Esophagus (tissue), 2 donors: Measurements from ENCODE around the gene SRRM5. TPM values are rescaled to one million over a fixed set of nuclear protein-coding genes. Genes with fewer than 3 reads are reported as not detected.
"Not testable (repeated sequence)": the region's sequence is repeated elsewhere in the genome, so short reads cannot be mapped to it uniquely, and the experiment has no call there.

Experiments
- H3K27ac ChIP-seq, 2 donors: one replicate each; pipeline ENCODE4 v1.5.1; 2013; ENCODE audit warnings: low read depth in 2 of 2, mild to moderate bottlenecking in 2 of 2, inconsistent platforms in 1 of 2, low read length in 1 of 2, moderate library complexity in 1 of 2
- H3K27me3 ChIP-seq, 2 donors: one replicate each; pipeline ENCODE4 v1.6.1; 2013; ENCODE audit warnings: low read length in 2 of 2, control low read depth in 1 of 2, mild to moderate bottlenecking in 1 of 2; ENCODE audit not compliant: insufficient read depth in 2 of 2, control insufficient read depth in 1 of 2
- H3K36me3 ChIP-seq, 2 donors: one replicate each; pipeline ENCODE4 v1.6.1; 2013; ENCODE audit warnings: low read length in 1 of 2; ENCODE audit not compliant: control insufficient read depth in 2 of 2, insufficient read depth in 2 of 2
- H3K4me1 ChIP-seq, 2 donors: one replicate each; pipeline ENCODE4 v1.6.1; 2013; ENCODE audit warnings: low read length in 1 of 2; ENCODE audit not compliant: control insufficient read depth in 2 of 2, insufficient read depth in 2 of 2
- H3K4me3 ChIP-seq, 2 donors: one replicate each; pipeline ENCODE4 v1.5.1; 2013; ENCODE audit warnings: low read length in 2 of 2, mild to moderate bottlenecking in 2 of 2, low read depth in 1 of 2, moderate library complexity in 1 of 2
- H3K9me3 ChIP-seq, 2 donors: one replicate each; pipeline ENCODE4 v1.6.1; 2013; ENCODE audit warnings: mild to moderate bottlenecking in 2 of 2, low read depth in 1 of 2, low read length in 1 of 2, moderate library complexity in 1 of 2; ENCODE audit not compliant: control insufficient read depth in 2 of 2, insufficient read depth in 1 of 2
- WGBS, 2 donors: extraction: QIAGEN DNeasy Blood & Tissue Kit; methylation state at CpG; one replicate each; pipeline ENCODE4 v1.1.7; 2013; 5-methylcytosine and 5-hydroxymethylcytosine counted together
- polyA plus RNA-seq, 2 donors: library from polyadenylated mRNA; stranded (reverse); fragments of 200-250 nt; gene quantifications; one replicate each; pipeline ENCODE4 v1.2.3, GENCODE V29; 2013
- donor health status: healthy with polysubstance abuse.
- donor health status: Bipolar disorder and iron deficiency.

SRRM5 gene
- polyA plus RNA-seq, 2 donors, result 0.14 to 0.71 TPM

DNA sequence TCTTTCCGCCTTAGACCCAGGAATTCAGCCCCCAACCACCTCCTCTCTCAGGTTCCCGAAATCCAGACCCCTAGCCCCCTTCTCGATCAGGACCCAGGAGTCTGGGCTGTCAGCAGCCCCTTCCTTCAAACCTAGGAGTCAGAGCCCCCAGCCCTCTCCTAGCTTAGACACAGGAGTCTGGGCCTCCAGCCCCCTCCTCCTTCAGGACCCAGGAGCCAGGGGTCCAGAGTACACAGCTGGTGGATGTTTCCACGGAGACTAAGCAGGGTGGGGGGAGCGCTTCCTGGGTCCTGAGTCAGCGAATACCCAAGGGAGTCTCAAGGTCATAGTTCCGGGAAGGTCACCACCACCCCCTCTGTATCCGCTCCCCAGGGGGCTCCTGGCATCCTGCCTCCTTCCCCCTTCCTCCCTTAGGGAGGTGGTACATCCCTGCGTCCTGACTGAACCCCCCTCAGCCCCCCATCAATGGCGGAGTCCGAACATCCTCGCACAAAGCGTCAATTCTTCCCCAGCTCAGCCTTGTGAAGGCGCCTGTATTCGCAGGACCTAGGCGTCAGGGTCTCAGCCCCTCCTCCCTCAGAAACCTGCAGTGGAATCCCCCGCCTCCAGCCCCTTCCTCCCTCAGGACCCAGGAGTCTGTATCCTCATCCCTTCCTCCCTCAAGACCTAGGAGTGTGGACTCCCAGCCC, 23.1 kb downstream of the SRRM5 start:
- H3K27ac ChIP-seq, result peak overlapping the region in 1 of 2 donors; percentile 7
- no peaks in the 10 kb centered on the region for H3K27me3 ChIP-seq
- WGBS, 2 donors, result 30 to 35% methylated on average over 17 of the region's 17 CpGs

DNA sequence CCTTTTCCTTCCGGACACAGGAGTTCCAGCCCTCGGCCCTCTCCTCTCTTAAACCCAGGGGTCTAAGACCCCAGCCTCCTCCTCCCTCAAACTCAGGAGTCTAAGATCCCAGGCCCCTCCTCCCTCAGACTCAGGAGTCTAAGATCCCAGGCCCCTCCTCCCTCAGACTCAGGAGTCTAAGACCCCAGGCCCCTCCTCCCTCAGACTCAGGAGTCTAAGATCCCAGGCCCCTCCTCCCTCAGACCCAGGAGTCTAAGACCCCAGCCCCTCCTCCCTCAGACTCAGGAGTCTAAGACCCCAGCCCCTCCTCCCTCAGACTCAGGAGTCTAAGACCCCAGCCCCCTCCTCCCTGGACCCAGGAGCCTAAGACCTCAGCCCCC, 23.7 kb downstream of the SRRM5 start:
- 50 to 62% methylated on average over 2 of the region's 2 CpGs for WGBS, 2 donors
- H3K27ac ChIP-seq, H3K36me3 ChIP-seq, H3K4me3 ChIP-seq, H3K27me3 ChIP-seq, H3K9me3 ChIP-seq: not testable (repeated sequence)
- peaks cover 13 to 15% of the 10 kb centered on the region in 2 donors for H3K4me1 ChIP-seq

More for the DNA sequence above, 23.1 kb downstream of the SRRM5 start:
- no peaks in the 10 kb centered on the region for H3K9me3 ChIP-seq
- peaks cover 9 to 10% of the 10 kb centered on the region in 2 donors for H3K4me1 ChIP-seq
- H3K36me3 ChIP-seq, result no peaks in the 10 kb centered on the region
- no peak overlapping the region for H3K4me3 ChIP-seq

DNA sequence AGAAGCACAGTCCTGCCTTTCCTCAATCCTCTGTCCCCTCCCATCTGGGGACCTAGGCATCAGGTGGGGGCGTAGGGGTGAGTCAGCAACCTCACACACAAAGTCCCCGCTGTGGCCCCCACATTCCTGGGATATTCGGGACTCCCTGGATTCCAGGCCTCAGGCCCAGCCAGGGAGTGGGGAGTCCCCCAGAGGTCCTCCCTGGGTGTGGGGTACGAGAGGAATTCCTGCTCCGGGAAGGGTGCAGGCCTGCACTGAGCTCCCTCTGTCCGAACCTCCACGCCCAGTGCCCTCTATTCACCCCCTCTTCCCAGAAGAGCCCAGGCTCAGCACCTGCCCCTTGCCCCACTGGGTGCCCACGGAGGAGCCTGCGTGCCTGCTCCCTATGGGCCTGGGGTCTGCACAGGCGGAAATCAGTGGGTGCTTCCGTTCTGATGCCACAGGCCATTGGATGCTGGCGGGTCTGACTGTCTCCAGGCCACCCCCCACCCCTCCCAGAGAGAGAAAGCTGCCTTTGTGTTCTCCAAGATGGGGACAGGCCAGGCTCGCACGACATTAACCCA, 24.3 kb downstream of the SRRM5 start:
- H3K36me3 ChIP-seq, result no peaks in the 10 kb centered on the region
- H3K4me3 ChIP-seq, result no peak overlapping the region
- H3K27ac ChIP-seq, result peak overlapping the region in 1 of 2 donors; percentile 0
- no peaks in the 10 kb centered on the region for H3K9me3 ChIP-seq
- peaks cover 13 to 15% of the 10 kb centered on the region in 2 donors for H3K4me1 ChIP-seq
- 72 to 78% methylated on average over 14 of the region's 14 CpGs for WGBS, 2 donors
- no peaks in the 10 kb centered on the region for H3K27me3 ChIP-seq

DNA sequence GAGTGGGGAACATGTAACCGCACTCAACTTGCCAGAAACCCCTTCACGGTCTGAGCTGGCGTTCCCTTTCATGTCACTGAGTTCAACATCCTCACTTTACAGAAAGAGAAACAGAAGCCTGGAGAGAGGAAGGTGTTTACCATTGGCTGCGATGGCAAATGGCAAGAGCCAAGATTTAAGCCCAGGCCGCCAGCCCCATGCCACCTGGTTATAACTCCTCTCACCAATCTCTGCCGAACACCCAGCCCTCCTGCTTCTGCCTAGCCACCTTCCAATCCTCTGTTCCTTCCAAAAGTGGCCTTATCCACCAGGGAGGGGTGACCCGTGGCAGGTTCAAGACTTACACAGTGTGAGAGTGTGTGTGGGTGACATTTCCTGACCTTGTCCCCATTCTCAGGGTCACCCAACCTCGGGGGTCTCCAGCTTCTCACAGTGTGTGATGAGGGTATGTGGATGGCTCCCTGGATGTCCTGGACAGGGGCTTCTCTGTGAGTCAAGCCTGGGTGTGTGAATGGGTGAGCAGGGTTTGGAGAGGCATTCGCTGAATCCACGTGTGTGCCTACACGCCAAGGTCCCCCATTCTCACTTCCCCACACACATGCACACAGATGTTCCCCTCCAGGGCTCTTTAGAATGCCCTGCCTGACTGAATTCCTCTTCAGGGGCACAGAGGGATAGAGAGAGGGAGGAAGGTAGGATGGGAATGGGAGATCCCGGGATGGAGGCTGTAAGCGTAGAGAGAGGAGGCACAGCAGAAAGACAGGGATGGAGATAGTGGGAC, 26.5 kb downstream of the SRRM5 start:
- WGBS, 2 donors, result 73 to 75% methylated on average over 13 of the region's 13 CpGs
- H3K36me3 ChIP-seq, result no peaks in the 10 kb centered on the region
- H3K4me1 ChIP-seq, result peaks cover 13 to 15% of the 10 kb centered on the region in 2 donors
- H3K27ac ChIP-seq, result no peak overlapping the region
- H3K4me3 ChIP-seq, result peak overlapping the region in 1 of 2 donors; percentile 77
- H3K27me3 ChIP-seq, result no peaks in the 10 kb centered on the region
- no peaks in the 10 kb centered on the region for H3K9me3 ChIP-seq

DNA sequence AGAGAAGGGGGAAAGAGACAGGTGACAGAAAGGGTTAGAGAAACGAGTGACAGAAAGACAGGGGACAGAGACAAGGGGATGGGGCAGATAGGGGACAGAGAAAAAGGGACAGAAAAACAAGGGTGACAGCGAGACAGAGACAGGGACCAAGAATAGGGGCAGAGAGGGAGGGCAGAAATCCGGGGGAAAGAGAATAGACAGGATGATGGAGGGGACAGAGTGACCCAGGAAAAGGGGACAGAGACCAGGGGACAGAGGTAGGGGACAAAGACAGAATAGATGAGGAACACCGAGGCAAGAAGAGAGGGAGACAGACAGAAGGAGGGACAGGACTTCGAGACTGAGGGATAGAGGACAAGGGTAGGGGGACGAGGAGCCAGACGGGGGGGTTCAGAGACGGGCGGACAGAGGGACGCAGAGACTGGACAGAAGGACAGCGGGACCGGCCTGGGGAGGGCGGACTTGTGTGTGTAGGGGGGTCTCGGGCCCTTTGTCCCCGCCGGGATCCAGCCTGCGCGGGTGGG, 27.2 kb downstream of the SRRM5 start:
- no peaks in the 10 kb centered on the region for H3K36me3 ChIP-seq
- H3K27me3 ChIP-seq, result no peaks in the 10 kb centered on the region
- H3K4me3 ChIP-seq, result peak overlapping the region; percentile 42 to 77
- no peaks in the 10 kb centered on the region for H3K9me3 ChIP-seq
- H3K4me1 ChIP-seq, result peaks cover 13 to 15% of the 10 kb centered on the region in 2 donors
- no peak overlapping the region for H3K27ac ChIP-seq
- WGBS, 2 donors, result 10 to 11% methylated on average over 10 to 18 of the region's 18 CpGs

DNA sequence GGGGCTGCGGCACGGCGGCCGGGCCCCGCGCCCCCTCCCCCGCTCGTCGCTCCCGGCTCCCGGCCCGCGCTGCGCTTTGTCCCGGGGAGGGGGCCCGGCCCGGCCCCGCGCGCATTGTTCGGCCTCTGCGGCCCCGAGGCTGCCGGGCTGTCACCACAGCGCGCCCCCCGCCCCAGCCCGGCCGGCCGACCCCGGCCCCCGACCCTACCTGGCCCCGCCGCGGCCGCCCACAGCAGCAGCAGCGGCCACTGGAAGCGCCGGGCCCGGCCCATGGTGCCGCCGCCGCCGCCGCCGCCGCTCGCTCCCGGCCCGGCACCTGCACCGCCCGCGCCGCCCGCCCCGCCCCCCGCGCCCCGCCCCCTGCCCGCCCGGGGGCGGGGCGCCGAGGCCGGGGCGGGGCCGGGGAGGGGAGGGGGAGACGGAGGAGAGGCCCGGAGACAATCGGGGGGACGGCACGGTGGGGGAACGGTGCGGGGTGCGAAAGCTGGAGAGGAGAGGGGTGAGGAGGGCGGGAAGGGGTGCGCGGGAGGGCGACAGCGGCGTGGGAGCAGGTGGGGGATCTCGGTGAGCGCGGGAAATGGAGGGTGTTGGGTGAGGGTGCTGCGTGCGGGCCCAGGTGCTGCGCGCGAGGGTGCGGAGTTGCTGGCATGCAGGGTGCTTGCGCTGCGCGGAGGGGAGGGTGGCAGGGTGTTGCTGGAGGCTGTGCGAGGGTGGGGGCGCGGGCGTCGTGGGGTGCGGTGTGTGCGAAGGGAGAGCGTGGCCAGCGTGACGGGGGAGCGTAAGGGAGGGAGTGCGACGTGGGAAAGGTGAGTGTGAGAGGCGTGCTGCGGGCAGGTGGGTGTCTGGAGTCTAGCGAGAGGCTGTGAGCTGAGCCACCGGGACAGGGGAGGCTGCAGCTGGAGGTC, 27.9 kb downstream of the SRRM5 start, which contains the start of gene CADM4:
Gene CADM4 (minus strand): TSS at position 332 of the 905 bp plus-strand sequence. CDS start 60 bp downstream, at position 272.
- Histone ChIP-seq H3K4me1 (peaks cover 13 to 15% of the 10 kb centered on the region in 2 donors), H3K9me3 (no peaks in the 10 kb centered on the region), H3K36me3 (no peaks in the 10 kb centered on the region), H3K4me3 (peak within 1 kb of the TSS; percentile 76 to 77), H3K27ac (peak within 1 kb of the TSS; percentile 11 to 79), H3K27me3 (no peaks in the 10 kb centered on the region)
- WGBS, 2 donors, result 1 to 2% methylated on average over 44 to 110 of the region's 110 CpGs

DNA sequence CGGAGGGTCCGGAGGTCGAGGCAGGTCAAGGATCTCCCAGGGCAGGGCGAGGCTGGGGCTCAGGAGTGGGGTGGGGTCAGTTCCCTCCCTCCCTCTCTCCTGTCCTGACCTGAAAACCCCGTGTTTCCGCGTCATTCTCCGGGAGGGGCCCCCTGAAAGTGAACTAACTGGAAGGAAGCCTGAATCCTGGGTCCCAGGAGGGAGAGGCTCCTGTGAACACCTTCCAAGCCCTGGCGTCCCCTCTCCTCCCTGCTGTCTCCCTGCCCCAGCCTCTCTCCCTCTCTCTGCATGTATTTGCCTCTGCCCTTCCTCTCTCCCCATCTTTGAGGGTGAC, 28.5 kb downstream of the SRRM5 start:
- H3K4me1 ChIP-seq, result peaks cover 7 to 15% of the 10 kb centered on the region in 2 donors
- peak overlapping the region; percentile 76 to 77 for H3K4me3 ChIP-seq
- peak overlapping the region in 1 of 2 donors; percentile 79 for H3K27ac ChIP-seq
- no peaks in the 10 kb centered on the region for H3K9me3 ChIP-seq
- WGBS, 2 donors, result 7% methylated on average over 9 of the region's 9 CpGs; no CpG with 5 or more reads in 1 of the 2 donors
- no peaks in the 10 kb centered on the region for H3K36me3 ChIP-seq
- H3K27me3 ChIP-seq, result no peaks in the 10 kb centered on the region

DNA sequence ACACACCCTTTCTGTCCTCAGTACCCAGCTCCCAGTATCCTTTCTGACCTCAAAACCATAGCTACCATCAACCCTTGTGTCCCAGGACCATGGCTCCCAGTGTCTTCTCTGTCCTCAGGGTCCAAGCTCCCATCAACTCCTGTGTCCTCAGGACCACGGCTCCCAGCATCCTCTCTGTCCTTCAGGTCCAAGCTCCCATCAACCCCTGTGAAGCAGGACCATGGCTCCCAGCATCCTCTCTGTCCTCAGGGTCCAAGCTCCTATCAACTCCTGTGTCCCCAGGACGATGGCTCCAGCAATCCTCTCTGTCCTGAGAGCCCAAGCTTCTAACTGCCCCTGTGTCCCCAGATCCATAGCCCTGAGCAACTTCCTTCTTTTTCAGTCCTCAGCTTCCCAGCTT, 29.4 kb downstream of the SRRM5 start:
- Histone ChIP-seq H3K4me3 (no peak overlapping the region), H3K27me3 (no peaks in the 10 kb centered on the region), H3K27ac (no peak overlapping the region), H3K4me1 (peaks cover 6 to 15% of the 10 kb centered on the region in 2 donors), H3K9me3 (no peaks in the 10 kb centered on the region), H3K36me3 (no peaks in the 10 kb centered on the region)
- 70 to 76% methylated on average over 2 of the region's 2 CpGs for WGBS, 2 donors

DNA sequence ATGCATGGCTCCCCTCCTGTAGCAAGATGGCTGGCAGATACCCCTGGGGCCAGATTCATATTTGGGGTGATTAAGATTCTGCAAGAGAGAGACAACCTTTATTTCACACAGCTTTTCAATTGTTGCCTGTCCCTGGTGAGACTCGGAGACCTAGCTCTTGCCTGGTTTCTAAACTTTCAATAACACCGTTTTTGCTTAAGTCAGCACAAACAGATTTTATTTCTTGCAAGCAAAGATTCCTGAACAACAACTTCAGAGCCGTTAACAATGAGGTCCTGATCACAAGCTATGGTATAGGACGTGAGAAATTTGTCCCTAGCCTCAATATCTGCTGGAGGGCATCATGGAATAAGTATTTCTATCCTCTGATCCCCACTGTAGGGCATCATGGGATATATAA, 30.6 kb downstream of the SRRM5 start:
- H3K4me3 ChIP-seq, result no peak overlapping the region
- H3K27ac ChIP-seq, result no peak overlapping the region
- H3K27me3 ChIP-seq, result no peaks in the 10 kb centered on the region
- no peaks in the 10 kb centered on the region for H3K36me3 ChIP-seq
- peaks cover 5 to 15% of the 10 kb centered on the region in 2 donors for H3K4me1 ChIP-seq
- no peaks in the 10 kb centered on the region for H3K9me3 ChIP-seq
- WGBS, 2 donors, result 71 to 82% methylated on average over 4 of the region's 4 CpGs
